GM18498 (cell line): ENCODE measurements around the gene DAB2IP.

Source experiments
- ATAC-seq: cut with Tn5 transposase; IDR thresholded peaks from one replicate; pipeline ENCODE4 v1.9.1; 2021; ENCODE audit warnings: mild to moderate bottlenecking, moderate library complexity; ENCODE audit not compliant: unreplicated experiment

DAB2IP gene

DNA sequence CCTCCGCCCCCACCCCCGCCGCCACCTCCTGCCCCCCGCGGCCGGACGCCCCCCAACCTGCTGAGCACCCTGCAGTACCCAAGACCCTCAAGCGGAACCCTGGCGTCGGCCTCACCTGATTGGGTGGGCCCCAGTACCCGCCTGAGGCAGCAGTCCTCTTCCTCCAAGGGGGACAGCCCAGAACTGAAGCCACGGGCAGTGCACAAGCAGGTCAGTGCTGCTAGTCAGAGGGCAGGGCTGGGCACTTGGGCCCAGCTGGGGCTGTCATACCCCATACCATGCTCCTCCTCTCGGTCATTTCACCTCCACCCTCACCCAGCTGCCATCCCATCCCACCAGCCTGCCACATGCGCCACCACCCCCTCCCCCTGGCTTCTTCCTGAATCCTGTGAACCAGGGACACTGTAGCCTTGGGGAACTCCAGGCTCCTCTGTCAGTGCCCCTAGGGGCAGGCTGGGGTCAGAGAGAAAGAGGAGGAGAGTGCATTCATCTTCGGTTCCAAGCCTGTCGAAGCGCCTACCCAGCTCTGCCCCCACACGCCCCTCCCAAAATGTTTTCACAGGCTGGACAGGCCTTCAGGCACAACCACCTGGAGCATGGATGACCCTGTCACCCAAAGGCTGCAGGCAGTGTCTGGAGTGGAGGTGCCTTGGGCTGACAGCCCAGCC lies 122.0 kb downstream of the DAB2IP start:
- no peak for ATAC-seq

DNA sequence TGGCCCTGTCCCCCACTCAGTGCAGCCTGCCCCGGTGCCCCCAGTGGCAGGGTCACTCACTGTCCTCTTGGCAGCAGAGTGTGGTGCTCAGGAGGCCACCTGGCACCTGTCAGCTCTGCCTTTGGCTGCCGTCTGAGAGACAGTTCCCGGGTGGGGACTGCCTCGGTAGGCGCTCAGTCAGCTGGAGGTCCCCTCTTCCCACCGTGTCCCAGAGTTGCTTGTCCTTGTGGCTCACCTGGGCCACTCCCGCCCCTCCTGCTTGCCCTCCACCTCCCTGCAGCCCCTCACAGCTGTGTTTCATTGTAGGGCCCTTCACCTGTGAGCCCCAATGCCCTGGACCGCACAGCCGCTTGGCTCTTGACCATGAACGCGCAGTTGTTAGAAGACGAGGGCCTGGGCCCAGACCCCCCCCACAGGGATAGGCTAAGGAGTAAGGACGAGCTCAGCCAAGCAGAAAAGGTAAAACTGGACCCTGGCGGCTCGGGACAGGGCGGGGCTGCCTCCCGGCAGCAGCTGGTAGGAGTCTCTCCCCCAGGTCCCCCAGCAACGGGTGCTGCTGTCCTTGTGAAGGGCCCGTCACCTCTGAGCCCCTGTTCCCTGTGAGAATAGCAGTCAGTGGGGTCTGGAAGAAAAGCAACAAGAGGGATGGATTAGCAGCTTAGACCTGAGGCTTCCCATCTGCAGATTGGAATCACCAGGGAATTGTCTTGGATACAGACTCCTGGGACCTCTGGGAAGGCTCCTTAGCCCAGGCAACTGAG lies 122.7 kb downstream of the DAB2IP start:
- ATAC-seq = no peak

DNA sequence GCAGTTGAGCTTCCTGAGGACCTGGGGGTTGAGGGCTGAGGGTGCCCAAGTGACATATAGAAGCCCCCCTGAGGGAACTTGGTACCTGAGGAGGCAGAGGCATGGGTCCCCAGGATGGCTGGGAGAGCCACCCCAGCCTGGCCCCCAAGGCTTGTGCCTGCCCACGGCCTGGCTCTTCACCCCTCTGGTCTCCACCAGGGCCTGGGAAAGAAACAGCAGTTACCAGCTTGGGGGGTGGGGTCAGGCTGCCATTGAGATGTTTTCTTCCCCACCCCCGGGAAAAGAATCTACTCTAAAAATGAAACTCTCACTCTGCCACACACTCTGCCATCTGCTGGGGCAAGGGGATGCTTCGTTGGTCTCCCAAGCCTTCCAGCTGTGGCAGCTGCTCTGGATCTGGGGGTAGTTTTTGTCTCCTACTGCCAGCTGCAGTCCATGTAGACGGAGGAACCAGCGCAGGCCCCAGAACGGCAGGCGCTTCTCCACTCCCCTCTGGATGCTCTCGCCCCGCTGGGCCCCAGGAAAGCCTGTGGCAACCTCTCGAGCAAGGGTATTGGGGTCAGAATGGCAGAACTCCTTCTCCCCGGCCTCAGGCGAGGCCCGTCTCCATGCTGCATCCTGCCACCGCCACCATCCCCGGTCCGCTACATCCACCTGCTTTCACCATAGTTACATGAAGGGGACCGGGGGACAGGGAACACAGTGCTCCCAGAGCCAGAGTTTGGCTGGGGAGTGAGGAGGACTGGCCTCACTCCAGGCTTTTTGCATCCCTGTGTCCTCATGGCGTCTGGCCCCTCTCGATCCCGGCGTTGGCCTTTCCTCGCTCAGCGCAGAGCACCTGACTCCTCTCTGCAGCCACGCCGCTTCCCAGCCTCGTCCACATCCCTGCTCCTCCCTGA lies 123.5 kb downstream of the DAB2IP start:
- ATAC-seq = no peak

DNA sequence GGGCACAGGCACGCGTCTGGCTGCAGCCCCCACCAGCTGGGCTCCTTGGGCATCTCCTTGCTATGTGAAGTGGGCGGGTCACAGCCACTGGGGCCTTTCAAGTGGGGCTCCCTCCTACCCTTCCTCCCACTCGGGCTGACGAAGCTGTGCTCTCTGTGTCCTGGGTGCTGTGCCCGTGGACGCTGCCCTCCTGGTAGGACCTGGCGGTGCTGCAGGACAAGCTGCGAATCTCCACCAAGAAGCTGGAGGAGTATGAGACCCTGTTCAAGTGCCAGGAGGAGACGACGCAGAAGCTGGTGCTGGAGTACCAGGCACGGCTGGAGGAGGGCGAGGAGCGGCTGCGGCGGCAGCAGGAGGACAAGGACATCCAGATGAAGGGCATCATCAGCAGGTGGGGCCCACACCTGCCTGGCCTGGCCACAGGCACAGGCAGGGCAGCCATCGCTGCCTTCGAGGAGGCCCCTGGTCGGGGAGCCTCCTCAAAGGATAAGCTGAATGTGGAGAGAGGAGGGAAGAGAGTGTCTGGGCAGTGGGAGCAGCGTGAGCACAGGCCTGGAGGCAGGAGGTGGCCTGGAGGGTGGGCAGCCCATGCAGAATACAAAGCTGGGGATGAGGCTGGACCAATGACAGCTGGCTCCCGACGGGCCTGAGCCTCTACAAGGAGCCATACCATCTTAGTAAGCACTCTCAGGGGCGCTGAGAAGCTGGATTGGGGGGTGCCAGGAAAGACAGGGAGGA lies 124.7 kb downstream of the DAB2IP start:
- no peak for ATAC-seq

DNA sequence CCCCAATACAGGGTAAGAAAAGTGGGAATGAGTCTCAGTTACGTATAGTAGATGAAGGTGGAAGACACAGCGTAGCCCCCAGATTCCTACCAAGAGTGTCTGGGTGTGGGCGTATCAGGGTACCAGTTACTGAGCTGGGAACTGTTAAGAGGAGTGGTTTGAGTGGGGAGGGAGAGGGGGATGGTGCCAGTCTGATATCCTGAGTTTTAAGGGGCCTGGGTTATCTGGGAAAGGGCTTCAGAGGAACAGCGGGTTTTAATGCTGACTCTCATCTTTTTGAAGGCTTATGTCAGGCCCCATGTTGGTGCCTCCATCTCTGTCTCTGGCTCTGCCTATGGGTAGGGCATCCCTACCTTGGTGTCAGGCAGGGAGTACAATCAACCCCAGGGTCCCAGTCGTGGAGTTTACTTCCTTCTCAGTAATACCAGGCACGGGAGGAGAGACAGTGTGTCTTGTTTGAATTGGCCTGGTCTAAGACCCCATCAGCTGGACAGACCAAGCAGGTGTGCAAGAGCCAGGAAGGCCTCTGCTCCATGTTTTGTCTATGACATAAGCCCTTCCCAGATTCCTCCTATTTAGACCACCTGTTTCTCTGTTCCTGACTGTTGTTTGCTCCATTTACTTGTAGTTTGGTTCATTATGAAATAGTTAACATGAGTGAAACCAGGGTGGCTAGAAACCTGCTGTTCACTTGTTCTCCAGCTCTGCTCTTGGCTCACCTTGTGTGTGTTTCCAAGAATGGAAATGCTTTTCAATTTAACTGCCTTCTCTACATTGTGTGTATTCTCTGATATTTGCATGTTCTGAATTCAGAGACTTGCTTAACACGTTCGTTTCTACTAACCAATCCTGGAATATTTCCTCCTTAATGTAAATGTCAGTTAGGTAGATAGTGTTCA lies 125.6 kb downstream of the DAB2IP start:
- no peak for ATAC-seq

DNA sequence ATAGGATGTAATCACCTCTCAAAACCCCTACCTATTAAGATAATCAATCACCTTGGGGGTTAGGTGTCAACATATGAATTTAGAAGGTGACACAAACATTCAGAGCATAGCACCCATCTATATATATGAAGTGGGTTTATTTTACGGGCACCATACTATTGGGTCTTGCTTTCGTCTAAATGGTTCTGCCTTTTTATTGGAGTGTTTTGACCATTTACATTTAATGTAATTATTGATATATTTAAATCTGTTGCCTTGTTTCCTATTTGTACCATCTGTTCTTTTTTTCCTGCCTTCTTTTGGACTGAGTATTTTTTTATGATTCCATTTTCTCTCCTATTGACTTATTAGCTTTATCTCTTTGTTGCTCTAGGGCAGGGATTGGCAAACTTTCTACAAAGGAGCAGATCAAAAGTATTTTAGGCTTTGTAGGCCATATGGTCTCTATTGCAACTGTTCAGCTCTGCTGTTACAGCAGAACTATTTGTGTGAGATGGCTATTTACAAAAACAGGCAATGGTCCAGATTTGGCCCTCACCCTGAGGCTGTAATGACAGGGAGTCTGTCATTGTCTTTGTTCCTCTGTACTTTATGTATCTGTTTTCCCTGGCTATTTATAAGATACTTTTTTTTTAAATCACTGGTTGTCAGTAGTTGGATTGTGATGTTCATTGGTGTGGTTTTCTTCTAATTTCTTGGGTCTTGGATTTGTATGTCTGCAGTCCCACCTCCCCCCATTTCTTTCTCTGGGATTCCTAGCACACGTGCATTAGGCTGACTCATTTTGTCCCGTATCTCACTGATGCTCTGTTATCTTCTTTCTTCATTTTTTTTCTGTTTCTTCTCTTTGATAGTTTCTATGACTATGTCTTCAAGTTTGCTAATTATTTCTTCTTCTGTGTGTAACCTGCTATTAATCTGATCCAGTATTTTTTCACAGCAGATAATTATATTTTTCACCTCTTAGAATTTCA lies 127.1 kb downstream of the DAB2IP start:
- ATAC-seq = no peak

DNA sequence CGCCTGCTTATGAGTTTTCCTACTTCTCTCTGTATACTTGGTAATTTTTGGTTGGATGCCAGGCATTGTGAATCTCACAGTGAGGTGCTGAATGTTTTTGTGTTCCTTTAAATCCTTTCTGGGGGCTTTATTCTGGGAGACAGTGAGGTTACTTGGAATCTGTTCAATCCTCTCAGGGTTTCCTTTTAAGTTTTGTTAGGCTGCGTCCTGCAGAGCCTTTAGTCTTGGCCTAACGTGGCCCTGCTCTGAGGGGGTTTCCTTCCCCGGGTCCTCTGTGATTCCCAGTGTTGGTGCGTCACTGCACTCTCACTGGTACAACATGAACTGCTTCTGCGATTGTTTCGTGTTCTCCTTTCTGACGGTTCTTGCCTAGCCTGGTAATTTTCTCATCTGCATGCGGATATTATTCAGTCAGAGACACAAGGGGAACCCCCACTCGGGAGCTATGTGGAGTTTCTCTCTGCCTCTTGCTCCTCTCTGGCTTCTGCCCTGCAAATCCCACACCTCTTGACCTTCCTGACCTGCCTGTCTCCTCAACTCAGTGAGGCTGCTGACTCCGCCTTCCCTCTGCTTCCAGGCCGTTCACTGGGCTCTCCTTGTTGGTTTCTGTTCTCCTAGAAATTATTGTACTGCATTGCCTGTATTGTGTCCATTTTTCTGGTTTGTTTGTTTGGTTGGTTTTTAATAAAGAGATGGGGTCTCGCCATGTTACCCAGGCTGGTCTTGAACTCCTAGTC lies 128.1 kb downstream of the DAB2IP start:
- ATAC-seq = no peak

DNA sequence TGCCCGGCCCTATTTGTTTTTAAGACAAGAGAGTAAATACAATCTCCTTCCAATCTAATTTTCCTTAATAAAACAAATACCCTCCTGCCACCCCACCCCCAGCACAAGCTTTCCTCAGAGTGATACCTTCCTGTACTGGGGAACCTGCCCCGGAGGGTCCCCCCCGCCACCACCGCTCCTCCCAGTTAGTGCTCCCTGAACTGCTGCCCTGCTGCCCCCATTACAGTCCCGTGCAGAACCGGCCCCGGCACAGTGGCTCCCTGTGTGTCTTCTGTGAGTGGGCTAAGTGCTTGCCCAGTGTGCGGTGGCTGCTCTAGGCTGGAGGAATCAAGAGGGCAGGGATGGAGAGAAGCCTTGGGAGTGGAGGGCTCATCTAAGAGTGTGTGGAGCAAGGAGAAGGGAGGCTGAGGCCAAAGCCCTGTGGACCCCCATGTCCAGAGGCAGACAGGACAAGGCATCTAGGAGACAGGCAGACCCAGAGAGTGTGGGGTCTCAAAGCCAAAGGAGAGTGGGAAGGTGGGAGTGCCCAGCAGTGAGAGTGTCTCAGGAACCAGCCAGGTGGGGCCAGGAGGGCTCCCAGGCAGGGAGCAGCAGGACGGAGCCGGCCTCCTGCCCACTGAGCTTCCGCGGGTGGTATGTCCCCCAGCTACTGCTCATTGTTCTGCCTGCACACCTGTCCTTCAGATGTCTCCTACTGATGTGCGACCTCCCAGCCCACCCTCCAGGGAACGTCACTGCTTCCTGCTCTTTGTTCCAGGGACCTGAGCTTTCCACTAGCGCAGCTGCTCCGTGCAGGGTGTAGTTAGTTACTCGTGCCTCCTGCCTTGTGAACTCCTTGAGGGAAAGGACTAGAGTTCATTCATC lies 129.0 kb downstream of the DAB2IP start:
- ATAC-seq = no peak

DNA sequence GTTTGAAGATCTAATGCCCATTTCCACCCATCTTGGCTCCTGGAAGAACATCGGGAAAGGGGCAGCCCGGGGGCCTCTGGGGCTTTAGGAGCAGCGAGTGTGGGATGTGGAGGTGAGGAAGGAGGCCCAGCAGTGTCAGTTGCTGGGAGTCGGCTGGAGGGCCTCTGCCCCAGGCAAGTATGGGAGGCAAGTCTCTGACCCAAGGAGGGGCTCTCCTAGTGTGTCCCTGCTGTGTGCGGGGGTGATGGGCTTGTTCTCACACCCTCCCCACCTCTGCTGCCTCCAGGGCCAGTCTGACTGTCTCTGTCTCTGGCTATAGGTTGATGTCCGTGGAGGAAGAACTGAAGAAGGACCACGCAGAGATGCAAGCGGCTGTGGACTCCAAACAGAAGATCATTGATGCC lies 129.7 kb downstream of the DAB2IP start:
- no peak for ATAC-seq

DNA sequence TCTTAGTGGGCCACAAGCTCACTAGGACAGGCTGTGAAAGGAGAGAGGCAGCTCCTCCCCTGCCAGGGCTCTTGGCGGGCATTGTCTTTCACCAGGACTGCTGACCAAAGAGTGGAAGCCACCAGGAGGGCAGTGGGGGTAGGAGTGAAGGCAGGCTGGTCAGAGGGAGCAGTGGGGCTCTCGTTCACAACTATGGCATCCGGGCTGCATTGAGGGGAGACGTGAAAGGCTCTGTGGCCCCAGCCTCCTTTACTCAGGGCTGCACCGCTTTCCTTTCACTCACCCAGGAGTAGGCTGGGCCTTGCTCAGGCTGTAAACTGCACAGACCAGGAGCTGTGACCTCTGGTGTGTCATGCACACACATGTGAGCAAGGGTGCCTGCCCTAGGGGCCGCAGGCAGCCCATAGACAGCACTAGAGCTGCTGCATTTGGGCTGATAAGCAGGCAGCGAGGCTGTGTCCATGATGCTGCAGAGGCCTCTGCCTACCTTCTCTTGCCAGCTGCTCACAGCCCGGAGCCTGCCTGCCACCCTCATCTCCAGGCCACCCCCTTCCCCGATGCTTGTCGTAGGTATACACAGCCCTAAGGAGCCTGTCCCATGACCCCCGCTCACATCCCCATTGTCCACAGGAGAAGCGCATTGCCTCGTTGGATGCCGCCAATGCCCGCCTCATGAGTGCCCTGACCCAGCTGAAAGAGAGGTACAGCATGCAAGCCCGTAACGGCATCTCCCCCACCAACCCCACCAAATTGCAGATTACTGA lies 130.4 kb downstream of the DAB2IP start:
- ATAC-seq = no peak

DNA sequence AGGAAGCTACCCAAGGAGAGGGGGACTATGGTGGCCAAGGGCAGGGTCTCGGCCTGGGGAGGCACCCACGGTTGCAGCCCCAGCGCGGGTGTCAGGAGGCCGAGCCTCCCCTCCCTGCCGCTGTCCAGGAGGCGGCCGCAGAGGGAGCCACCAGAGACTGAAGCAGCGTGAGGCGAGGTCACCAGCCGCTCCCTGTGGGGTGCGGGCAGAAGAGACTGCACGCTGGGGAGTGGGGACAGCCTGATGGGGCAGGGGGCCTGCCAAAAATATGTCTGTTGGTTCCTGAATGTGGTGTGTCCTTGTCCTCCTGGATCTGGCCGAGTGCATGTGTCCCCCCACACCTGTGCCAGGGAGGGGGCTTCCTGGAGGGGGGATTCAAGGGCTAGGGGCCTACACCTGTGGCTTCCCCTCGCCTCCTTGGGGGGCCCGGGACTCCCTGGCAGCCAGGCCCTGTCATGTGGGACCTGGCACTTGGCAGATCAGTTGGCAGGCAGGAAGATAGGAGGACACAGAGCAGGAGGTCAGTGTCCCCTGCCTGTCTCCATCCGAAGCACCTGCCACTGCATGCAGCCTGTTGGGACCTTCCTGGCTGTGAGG lies 131.2 kb downstream of the DAB2IP start:
- no peak for ATAC-seq

DNA sequence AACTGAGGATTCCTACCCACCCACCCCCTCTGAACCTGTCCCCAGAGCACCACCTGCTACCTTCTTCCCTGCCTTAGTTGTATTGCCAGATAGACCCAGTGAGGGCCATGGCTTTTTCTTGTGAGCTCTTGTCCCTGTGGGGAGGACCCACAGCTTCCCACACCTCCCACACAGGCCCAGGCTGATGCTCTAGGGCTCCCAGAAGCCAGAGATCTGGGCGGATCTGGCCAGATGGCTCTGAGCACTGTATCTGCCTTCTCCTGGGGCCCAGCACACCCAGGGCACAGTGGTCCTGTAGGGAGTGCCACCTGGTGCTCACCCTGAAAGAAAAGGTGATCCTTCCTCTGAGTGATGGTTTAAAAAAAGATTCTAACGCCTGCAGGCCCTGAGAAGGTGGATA lies 131.7 kb downstream of the DAB2IP start:
- ATAC-seq = no peak

DNA sequence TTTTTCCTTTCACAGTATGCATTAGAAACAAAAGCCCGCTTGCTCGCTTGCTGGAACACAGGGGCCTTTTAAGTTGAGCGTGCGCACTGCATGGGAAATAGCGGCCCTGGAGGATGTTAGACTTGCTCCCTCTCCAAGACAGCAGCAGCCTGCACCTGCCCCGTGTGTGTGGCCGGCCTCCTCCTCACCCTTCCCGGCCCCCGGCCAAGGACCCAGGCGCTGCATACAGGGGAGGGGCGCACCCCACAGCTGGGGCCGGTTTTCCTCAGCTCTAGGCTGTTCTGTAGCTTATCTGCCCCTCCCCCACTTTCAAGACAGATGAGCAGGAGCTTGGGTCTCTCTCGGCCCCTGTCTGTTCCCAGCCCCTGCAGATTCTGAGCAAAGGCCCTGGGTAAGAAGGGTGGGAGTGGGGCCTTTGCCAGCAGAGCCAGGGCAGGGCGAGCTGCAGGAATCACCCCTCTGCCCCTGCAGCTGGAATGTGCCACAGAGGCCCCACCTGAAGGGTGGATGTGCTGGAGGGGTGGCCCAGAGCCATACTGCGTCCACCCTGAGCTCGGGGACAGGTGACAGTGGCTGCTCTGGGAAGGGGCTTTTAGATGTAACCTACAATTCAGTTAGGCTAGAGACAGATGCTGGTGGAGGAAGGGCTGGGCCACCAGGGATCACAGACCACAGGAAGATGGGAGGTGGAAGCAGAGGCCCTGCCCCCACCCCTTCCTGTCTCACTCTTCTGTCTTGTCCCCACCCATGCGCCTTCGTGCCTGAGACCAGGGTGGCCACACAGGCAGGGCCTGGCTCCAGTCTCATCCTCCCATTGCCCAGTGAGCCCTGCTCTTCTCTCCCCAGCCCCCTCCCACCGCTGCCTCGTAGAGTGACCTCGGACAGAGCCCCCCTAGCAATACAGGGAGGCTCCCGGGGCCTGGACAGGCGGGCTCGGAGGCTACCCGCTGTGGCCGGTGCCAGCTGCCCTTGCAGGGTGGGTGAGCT lies 132.4 kb downstream of the DAB2IP start:
- ATAC-seq = no peak

DNA sequence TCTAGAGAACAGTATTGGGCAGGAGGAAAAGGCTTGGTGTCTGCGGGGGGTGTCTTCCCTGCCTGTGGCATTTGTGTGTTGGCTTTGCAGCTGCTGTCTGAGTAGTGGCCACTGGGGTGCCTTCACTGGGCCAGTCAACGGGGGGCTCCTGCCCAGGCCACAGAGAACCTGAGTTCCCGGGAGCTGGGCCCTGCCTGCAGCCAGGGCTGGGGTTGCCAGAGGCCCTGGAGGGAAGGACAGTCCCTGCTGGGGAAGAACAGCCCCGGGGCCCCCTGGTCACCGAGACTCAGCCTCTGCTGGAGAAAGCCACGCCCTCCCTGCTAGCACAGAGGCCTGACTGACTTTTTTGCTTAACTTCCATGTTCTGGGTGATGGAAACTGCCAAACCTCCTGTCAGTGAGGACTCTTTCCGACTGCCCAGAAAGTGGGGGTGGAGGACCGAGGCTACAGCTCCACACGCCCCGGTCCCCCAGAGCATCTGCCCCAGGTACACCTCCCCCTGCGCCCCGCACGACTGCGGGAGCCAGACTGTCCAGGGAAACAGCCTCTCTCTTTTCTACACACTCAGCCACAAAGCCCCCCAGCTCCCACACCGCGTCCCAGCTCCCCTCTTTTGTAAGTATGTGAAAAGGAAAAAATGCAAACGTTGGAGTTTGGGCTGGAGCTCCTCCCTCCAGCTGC lies 133.4 kb downstream of the DAB2IP start:
- no peak for ATAC-seq
